Thoracic aorta (tissue), 2 donors: Measurements from ENCODE around the gene WNT6. TPM values are rescaled to one million over a fixed set of nuclear protein-coding genes. Genes with fewer than 3 reads are reported as not detected.

ENCODE experiments used
- ATAC-seq: fragments of 150-250 bp; one replicate; pipeline ENCODE4 v1.8.0; 2017; ENCODE audit warnings: low read depth; ENCODE audit not compliant: insufficient number of reproducible peaks, low FRiP score
- DNase-seq: peaks from one replicate; pipeline ENCODE4 v3.0.0-alpha.2; 2020; ENCODE audit warnings: low spot score
- H3K27ac ChIP-seq, 2 donors: fragments of 200-600 bp; sonication (generic); 1 replicate in 1 of 2; 2 replicates in 1 of 2; pipeline ENCODE4 v1.5.1; 2016; ENCODE audit warnings: mild to moderate bottlenecking in 2 of 2, moderate library complexity in 2 of 2
- H3K27me3 ChIP-seq: fragments of 200-600 bp; sonication (generic); replicated peaks from 2 replicates; pipeline ENCODE4 v1.6.0; 2016; ENCODE audit warnings: mild to moderate bottlenecking; ENCODE audit not compliant: insufficient read depth
- H3K36me3 ChIP-seq: fragments of 200-600 bp; sonication (generic); one replicate; pipeline ENCODE4 v1.5.1; 2016
- H3K4me1 ChIP-seq, 2 donors: fragments of 200-600 bp; sonication (generic); 1 replicate in 1 of 2; 2 replicates in 1 of 2; pipeline versions ENCODE4 v1.5.1 to v1.6.0; 2016; ENCODE audit warnings: low read depth in 2 of 2, mild to moderate bottlenecking in 1 of 2; ENCODE audit not compliant: control insufficient read depth in 1 of 2
- H3K4me3 ChIP-seq: fragments of 200-600 bp; sonication (generic); 2 replicates; pipeline ENCODE4 v1.5.1; 2016; ENCODE audit warnings: mild to moderate bottlenecking
- H3K9me3 ChIP-seq: fragments of 200-600 bp; sonication (generic); 2 replicates; pipeline ENCODE4 v1.5.1; 2016
- total RNA-seq, 2 donors: library from RNA; depleted of rRNA; stranded (reverse); fragments of >200 nt; gene quantifications; one replicate each; pipeline versions ENCODE4 v1.1.0 to v1.2.3, GENCODE V29; 2016
- TF ChIP-seq, protein P1 (sequence below): fragments of 200-600 bp; sonication (generic); IDR thresholded peaks from one replicate; pipeline ENCODE4 v1.5.1; 2019; ENCODE audit warnings: antibody characterized with exemption

Gene WNT6
- total RNA-seq, 2 donors from 2014 or later = 0.27 to 2.5 TPM

GRCh38 chr2:218880859-218881594 lies 21.4 kb downstream of the WNT6 start:
- H3K27me3 ChIP-seq = peaks cover 1% of the 10 kb centered on the region
- TF ChIP-seq, protein P1, sequence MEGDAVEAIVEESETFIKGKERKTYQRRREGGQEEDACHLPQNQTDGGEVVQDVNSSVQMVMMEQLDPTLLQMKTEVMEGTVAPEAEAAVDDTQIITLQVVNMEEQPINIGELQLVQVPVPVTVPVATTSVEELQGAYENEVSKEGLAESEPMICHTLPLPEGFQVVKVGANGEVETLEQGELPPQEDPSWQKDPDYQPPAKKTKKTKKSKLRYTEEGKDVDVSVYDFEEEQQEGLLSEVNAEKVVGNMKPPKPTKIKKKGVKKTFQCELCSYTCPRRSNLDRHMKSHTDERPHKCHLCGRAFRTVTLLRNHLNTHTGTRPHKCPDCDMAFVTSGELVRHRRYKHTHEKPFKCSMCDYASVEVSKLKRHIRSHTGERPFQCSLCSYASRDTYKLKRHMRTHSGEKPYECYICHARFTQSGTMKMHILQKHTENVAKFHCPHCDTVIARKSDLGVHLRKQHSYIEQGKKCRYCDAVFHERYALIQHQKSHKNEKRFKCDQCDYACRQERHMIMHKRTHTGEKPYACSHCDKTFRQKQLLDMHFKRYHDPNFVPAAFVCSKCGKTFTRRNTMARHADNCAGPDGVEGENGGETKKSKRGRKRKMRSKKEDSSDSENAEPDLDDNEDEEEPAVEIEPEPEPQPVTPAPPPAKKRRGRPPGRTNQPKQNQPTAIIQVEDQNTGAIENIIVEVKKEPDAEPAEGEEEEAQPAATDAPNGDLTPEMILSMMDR = no peak
- ATAC-seq (no peak), DNase-seq (no peak)
- H3K27ac ChIP-seq = peak overlapping the region in 1 of 2 donors; percentile 22
- peak overlapping the region; percentile 48 for H3K4me3 ChIP-seq
- H3K4me1 ChIP-seq = peaks cover 9 to 15% of the 10 kb centered on the region in 2 donors
- H3K9me3 ChIP-seq = no peaks in the 10 kb centered on the region
- no peaks in the 10 kb centered on the region for H3K36me3 ChIP-seq

DNA sequence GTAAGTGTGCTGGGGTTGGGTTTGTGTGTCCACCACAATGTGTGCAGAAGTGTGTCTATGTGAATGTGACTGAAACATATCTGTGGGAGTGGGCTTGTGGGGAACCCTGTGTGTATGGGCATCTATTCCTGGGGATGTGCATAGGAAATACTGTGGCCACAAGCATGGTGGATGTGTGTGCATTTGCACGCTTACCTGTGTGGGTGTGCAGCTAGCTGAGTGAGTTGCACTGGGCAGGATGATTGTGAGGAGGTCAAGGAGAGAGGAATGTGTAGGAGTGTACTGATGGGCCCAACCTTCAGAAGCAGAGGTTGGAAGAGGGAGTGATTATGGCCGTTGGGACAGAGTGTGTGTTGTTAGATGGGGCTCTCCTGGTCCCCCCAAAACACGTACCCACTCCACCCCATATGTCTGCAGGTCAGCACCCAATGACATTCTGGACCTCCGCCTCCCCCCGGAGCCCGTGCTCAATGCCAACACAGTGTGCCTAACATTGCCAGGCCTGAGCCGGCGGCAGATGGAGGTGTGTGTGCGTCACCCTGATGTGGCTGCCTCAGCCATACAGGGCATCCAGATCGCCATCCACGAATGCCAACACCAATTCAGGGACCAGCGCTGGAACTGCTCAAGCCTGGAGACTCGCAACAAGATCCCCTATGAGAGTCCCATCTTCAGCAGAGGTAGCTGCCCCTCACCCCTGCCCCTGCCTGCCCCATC lies 22.3 kb downstream of the WNT6 start:
- Histone ChIP-seq H3K27ac (no peak overlapping the region), H3K9me3 (no peaks in the 10 kb centered on the region), H3K4me3 (no peak overlapping the region), H3K27me3 (no peaks in the 10 kb centered on the region), H3K36me3 (no peaks in the 10 kb centered on the region), H3K4me1 (peaks cover 9 to 15% of the 10 kb centered on the region in 2 donors)
- ATAC-seq = no peak
- TF ChIP-seq, protein P1 = no peak
- DNase-seq = no peak

GRCh38 chr2:218882461-218882816 lies 22.8 kb downstream of the WNT6 start:
- Histone ChIP-seq H3K27ac (no peak overlapping the region), H3K36me3 (no peaks in the 10 kb centered on the region), H3K27me3 (no peaks in the 10 kb centered on the region), H3K4me3 (no peak overlapping the region), H3K9me3 (no peaks in the 10 kb centered on the region), H3K4me1 (peaks cover 9 to 15% of the 10 kb centered on the region in 2 donors)
- DNase-seq (no peak), ATAC-seq (no peak)
- TF ChIP-seq, protein P1 = no peak

DNA sequence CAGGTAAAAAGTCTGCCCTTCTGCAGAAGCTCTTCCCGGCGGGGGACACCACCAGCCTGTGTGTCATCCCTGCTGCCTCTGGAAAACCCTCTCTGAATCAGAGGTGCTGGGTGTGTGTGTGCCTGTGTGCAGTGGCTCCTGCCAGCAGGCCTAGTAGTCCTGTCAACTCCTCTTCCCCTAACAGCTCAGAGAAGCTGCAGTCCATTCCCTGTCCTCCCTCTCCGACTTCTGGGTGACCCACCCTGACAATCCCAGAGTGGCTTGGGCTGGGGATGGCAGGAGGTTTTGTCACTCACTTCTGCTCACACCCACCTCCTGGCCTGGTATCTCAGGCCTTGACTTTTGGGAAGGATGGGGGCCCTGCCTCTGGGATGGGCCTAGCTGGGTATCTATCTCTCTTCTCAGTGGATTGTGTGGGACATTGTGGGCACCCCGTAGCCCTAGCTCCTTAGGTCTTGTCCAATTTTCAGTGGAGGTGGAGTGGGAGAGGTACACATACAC lies 23.3 kb downstream of the WNT6 start:
- no peak for ATAC-seq
- H3K4me3 ChIP-seq = peak overlapping the region; percentile 69
- no peak for DNase-seq
- no peaks in the 10 kb centered on the region for H3K27me3 ChIP-seq
- H3K4me1 ChIP-seq = peaks cover 9 to 15% of the 10 kb centered on the region in 2 donors
- no peaks in the 10 kb centered on the region for H3K36me3 ChIP-seq
- H3K27ac ChIP-seq = no peak overlapping the region
- no peaks in the 10 kb centered on the region for H3K9me3 ChIP-seq
- TF ChIP-seq, protein P1 = no peak
